ENCODE data around the gene ZBED6.
"Not testable (repeated sequence)": the region's sequence is repeated elsewhere in the genome, so short reads cannot be mapped to it uniquely, and the experiment has no call there.

The ZBED6 gene, protein sequence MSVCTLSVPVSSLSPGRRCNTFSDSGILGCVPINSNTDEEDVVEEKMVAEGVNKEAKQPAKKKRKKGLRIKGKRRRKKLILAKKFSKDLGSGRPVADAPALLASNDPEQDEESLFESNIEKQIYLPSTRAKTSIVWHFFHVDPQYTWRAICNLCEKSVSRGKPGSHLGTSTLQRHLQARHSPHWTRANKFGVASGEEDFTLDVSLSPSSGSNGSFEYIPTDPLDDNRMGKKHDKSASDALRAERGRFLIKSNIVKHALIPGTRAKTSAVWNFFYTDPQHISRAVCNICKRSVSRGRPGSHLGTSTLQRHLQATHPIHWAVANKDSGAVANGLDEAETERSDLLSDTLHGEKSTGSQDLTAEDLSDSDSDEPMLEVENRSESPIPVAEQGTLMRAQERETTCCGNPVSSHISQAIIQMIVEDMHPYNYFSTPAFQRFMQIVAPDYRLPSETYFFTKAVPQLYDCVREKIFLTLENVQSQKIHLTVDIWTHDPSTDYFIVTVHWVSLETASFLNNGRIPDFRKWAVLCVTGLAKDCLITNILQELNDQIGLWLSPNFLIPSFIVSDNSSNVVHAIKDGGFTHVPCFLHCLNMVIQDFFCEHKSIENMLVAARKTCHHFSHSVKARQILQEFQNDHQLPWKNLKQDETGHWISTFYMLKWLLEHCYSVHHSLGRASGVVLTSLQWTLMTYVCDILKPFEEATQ (N-terminal part only)

DNA sequence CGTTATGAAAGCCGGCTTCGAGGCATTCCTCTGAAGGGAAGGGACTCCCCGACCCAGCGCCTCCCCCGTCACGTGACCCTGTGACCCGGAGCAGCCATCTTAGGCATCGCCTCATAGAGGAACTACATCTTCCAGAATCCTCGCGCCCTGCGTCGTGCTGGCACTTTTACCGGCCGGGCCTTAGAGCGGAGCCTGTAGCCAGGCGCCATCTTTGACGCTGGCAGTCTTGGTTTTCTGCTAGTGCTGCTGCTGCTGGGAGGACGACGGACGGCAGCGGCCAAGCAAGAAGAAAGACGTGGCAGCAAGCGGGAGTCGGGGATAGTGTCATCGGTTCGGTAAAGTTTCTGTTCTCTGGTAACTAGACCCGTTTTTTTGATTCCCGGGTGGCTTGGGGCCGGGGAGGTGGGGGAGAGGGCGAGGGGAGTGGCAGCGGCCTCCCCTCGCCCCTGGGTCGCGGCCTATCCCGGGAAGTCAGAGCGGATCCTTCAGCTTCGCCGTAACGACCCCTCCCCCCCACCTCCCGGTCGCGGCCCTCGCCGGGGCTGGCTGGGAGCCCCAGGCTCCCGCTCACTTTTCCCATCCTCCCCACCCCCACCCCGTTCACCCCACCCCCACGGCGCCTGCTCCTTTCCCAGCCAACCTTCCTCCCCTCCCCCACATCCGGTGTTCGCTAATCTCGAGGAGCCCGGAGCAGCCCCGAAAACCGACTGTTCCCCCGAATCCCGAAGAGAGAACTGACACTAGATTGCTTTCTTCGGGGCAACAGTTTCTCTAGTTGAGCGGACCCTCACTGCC is at the start of gene ZBED6, which contains the start of gene ZC3H11A:
Gene ZBED6 (plus strand): TSS at position 183 of the 795 bp plus-strand sequence. CDS start 1,900 bp downstream, outside the sequence.
Gene ZC3H11A (plus strand): TSS at position 183 of the 795 bp plus-strand sequence. CDS start 21,448 bp downstream, outside the sequence.
- DNase-seq (ENCODE audit: low spot score), result peak; percentile 98

DNA sequence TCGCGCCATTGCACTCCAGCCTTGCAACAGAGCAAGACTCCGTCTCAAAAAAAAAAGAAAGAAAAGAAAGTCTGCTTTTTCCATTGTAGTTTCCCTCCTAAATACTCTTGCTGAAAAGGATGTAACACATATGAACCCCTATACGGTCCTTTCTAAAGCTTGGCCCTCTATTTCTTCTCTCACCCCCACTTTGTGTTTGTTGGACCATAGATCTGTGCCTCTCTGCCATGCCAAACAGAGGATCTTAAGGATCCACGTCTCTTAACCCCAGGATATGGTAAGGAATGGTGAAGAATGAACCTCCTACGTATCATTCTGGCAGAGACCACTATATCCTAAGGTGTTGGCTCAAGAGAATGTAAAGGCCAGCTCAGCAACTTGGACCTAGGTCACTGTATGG is 49.1 kb upstream of the ZBED6 start:
- no peak for DNase-seq (ENCODE audit: low spot score)

DNA sequence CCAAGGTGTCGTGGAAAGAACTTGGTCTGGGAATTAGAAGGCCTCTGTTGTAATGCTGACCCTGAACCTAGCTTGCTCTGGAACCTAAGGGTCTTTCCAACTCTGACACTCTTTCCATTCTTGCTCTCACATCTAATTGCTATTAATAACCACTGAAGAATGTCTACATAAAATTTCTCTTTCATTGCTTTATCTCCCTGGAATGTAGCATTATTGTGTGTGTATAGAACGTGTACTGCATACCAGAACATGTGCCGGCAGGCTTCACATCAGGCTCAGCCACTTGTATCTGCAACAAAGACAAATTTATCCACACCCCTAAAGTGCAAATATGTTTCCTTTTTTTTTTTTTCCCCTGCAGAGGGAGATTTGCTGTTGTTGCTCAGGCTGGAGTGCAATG is 44.4 kb upstream of the ZBED6 start:
- DNase-seq (ENCODE audit: low spot score), result peak; percentile 46

DNA sequence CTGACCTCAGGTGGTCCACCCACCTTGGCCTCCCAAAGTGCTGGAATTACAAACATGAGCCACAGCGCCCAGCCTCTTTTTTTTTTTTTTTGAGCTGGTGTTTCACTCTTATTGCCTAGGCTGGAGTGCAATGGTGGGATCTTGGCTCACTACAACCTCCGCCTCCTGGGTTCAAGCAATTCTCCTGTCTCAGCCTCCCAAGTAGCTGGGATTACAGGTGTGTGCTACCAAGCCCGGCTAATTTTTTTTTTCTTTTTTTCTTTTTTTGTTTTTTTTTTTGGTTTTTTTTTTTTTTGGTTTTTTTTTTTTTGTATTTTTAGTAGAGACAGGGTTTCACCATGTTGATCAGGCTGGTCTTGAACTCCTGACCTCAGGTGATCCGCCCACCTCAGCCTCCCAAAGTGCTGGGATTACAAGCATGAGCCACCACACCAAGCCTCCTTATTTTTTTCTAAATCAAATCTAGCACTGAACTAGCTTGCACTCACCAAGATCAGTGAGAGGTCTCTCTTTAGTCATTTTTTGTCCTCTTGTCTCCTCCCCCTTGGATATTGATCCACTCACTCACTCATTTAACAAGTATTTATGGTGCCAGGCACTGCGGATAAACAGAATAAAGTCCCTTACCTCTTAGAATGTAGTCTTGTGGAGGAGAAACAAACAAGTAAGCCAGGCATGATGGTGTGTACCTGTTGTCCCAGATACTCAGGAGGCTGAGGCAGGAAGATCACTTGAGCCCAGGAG is 43.6 kb upstream of the ZBED6 start:
- DNase-seq (ENCODE audit: low spot score), result not testable (repeated sequence)

DNA sequence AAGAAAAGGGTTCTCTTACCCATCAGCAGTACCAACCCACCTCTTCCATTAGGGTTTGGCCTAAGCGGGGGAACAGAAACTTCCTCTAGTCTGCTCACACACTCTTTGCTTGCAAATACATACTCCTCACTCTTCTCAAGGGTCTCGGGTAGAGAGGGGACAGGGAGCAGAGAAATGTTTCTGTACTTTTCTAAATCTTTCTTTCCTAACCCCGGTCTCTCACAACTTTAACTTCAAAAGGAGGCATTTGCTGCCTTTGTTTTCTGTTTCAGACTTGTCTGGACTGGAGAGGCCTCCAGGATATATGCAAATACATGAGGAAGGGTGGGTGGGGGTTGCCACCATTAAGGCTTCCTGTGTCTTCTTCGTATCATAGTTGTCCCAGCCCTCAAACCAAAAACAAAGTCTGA is 41.0 kb upstream of the ZBED6 start:
- no peak for DNase-seq (ENCODE audit: low spot score)

DNA sequence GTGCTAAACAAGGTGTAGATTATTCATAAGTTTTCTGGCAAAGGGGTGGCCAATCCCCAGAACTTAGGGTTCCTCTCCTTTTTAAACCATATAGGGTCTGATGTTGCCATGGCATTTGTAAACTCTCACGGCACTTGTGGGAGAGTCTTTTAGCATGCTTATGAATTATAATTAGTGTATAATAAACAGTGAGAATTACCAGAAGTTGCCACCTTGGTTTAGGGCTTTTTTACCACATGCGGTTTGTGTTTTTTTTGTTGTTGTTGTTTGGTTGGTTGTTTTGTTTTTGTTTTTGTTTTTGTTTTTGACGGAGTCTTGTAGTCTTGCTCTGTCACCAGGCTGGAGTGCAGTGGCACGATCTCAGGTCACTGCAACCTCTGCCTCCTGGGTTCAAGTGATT is 39.4 kb upstream of the ZBED6 start:
- DNase-seq (ENCODE audit: low spot score), result no peak

DNA sequence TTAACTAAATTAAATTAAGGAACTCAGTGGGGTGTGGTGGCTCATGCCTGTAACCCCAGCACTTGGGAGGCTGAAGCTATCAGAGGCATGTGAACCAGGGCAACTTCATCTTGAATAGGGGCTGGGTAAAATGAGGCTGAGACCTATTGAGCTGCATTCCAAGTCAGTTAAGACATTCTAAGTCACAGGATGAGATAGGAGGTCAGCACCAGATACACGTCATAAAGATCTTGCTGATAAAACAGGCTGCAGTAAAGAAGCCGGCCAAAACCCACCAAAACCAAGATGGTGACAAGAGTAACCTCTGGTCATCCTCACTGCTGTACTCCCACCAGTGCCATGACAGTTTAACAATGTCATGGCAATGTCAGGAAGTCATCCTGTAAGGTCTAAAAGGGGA is 36.7 kb upstream of the ZBED6 start:
- DNase-seq (ENCODE audit: low spot score), result not testable (repeated sequence)

DNA sequence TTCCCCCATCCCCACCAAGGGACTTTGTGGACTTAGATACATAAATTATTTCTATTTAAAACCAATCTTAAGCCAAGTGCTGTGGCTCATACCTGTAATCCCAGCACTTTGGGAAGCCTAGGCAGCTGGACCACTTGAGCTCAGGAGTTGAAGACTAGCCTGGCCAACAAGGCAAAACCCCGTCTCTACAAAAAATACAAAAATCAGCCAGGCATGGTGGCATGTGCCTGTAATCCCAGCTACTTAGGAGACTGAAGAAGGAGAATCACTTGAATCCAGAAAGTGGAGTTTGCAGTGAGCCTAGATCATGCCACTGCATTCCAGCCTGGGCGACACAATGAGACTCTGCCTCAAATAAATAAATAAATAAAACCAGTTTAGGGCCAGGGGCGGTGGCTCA is 34.9 kb upstream of the ZBED6 start:
- no peak for DNase-seq (ENCODE audit: low spot score)

DNA sequence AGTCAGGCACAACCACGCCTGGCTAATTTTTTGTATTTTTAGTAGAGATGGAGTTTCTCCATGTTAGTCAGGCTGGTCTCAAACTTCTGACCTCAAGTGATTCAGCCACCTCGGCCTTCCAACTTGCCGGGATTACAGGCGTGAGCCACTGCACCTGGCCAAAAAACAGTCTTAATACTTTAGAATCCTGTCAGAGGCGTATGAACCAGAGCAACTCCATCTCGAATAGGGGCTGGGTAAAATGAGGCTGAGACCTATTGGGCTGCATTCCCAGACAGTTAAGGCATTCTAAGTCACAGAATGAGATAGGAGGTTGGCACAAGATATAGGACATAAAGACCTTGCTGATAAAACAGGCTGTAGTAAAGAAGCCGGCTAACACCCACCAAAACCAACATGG is 33.5 kb upstream of the ZBED6 start:
- not testable (repeated sequence) for DNase-seq (ENCODE audit: low spot score)

DNA sequence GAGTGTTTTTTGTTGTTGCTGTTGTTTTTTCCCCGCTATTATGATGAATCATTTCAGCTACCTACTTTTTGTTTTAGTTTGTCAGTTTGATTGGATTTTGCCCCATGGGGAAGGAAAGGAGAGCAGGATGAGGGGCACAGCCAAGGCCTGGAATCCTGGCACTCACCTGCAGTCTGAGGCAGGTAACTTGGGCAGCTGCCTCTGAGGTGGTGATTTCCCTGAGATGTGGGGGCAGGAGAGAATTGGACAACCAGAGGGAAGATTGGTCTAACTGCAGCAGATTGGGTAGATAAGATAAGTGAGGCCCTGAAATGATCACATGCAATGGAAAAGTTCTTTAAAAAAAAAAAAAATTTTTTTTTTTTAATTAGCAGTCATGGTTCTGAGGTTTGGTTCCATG is 31.9 kb upstream of the ZBED6 start:
- DNase-seq (ENCODE audit: low spot score), result no peak

DNA sequence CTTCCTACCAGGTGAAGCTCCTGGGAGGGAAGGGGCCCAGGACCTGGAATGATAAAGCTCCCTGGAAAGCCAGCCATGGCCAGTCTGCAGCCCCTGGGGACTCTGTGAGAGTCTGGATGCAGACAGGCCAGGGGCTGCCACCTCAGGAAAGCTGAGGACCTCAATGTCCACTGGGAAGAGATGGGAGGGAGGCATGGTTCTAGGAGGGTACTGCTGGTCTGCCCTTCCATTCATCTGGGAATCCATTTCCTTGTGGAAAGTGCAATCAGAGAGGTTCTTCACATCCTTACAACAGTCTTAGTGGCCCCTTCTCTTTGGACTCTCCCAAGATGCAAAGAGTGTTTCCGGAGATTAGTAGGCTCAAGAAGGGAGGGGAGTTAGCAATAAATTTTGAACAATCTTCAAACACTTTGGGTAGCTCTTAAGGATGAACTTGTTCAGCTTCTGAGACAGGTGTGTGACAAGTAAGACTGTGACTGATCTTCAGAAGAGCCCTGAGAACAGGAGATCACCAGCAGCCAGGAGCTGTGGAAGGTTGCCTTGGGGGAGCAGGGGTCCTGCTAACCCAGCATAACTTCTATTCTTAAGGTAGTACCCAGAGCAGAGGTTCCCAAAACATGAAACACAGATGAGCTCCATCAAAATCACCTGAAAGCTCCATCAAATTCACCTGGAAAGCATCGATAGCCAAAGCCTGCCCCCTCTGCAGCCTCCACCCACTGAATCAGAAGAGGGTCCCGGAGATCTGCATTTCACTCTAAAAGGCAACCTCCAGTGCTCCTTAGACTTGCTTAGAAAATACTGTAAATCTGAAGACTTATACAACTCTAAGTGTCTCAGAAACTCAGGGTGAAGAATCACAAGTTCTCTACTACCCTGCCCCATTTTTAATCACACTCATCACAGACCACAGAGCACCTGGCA is 31.1 kb upstream of the ZBED6 start:
- DNase-seq (ENCODE audit: low spot score), result no peak

DNA sequence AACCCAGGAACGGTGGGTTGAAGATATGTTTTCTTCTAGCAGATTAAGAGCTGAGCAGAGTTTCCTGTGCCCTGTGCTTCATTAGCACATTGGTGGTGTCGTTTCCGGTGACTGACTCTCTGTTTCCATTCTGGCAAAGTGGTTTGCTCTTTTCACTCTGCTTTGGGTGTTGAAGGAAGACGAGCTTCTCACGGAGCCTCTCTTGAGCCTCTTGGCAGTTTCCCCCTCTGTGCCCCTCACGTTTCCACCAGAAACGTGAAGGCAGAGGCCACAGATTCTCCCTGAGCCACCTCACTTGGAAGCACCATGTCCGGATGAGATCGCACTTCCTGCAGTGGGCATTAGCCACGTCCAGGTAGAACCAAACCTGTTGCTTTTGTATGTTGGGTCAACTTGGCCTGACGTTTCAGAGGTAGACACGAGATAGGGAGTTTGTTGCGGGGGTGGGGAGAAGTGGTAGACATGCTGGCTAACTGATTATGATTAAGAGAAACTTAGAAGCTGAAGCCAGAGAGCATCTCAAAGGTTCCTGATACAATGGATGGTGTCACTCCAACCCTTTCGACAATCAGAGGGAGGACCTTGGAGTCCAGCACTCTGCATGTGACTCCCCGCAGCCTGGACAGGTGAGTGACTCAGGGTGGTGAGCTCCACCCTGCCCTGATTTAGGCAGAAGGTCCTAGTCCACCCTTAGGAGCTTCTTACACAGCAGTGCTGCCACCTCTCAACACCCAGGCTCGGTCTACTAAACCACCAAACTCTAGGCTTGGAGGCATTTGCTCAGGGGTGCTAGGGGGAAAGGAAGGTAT is 30.2 kb upstream of the ZBED6 start, which contains the start of gene LAX1:
Gene LAX1 (plus strand): TSS at position 155 of the 809 bp plus-strand sequence. CDS start 383 bp downstream, at position 538.
- no peak for DNase-seq (ENCODE audit: low spot score)

DNA sequence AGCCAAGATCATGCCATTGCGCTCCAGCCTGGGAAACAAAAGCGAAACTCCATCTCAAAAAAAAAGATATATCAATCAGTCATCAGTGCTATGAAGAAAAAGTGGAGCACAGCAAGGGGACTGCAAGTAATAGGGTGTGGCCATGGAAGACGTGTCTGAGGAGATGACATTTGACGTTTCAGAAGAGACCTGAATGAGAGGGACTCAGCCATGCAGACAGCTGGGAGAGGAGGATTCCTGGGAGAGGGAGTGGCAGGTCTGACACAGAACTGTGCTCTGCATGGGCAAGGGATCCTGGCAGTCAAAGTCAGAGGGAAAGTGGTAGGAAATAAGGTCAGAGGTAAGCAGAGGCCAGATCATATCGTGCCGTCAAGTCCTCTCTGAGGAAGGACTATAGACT is 27.2 kb upstream of the ZBED6 start:
- DNase-seq (ENCODE audit: low spot score), result no peak

DNA sequence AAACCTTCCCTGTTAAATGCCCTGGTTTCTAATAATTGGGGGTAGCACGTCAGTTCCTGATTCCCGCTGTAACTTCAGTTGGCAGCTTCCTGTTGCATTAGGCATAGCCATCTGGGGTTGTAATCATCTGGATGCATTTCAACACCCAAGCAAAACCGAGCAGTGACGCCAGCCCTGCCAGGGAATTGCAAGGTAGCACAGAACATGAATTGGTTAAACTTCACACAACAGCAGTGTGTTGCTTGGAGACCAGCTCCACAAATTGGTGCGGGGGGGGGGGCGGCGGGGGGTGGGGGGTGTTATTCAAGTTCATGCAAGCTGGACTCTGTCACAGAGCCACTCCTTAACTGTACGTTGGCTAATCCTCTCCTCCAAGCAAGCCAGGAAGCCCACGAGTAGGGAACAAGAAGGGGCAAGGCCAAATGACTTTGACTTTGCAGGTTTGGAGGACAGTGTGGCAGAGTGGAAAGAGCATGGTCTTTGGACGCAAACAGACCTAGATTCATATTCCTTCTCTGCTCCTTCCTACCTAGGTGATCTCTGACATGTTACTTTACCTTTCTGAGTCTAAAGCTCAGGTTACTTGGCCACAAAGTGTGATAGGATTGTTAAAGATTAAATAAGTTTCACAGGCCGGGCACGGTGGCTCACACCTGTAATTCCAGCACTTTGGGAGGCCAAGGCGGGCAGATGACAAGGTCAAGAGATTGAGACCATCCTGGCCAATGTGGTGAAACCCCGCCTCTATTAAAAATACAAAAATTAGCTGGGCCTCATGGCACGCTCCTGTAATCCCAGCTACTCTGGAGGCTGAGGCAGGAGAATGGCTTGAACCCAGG is 25.7 kb upstream of the ZBED6 start:
- DNase-seq (ENCODE audit: low spot score), result peak; percentile 87

DNA sequence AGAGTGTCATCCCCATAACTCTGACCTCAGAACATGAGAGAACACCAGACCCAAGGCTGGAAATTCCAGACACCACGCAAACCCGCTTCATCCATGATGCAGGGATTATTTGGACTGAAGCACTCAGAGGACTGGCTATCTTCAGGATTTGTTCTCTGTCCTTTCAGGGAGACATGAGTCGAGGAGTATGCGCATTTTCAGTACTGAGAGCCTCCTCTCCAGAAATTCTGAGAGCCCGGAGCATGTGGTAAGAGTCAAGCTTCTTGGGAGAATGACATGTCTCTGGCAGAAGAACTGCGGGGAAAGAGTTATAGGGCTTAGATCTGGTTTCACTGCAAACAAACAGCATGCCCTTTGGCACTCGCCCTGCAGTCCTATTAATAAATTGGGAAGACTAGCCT is 23.5 kb upstream of the ZBED6 start:
- peak; percentile 20 for DNase-seq (ENCODE audit: low spot score)

DNA sequence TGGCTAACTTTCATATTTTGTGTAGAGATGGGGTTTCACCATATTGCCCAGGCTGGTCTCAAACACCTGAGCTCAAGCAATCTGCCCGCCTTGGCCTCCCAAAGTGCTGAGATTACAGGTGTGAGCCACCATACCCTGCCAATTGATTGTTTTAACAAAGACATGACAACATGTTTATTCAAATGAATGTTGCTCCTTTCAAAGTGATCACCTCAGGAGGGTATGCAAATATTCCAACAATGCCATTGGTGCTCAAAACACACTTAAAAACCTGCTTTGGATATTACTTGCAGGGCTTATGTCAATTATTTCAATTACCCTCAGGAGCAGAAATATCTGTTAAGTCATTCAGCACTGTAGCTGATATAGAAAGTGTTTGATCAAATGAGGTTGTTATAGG is 22.6 kb upstream of the ZBED6 start:
- DNase-seq (ENCODE audit: low spot score), result no peak

DNA sequence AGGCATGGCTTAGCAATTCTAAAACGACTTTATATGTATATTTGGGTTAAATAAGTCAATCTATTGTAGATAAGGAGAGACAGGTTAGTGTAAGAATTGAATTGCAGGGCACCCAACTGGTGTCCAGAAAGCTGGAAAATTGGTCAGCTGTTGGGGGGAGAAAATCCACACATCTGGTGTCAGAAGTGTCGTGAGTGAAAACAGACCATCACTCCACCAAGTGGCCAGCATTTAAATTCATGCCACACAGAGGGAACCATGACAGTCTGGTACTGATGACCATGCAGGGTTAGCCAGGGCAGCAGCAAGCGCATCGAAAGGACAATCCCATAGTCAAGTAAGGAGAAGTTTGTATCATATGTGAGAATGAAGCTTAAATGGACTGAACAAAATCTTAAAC is 18.8 kb upstream of the ZBED6 start:
- no peak for DNase-seq (ENCODE audit: low spot score)

DNA sequence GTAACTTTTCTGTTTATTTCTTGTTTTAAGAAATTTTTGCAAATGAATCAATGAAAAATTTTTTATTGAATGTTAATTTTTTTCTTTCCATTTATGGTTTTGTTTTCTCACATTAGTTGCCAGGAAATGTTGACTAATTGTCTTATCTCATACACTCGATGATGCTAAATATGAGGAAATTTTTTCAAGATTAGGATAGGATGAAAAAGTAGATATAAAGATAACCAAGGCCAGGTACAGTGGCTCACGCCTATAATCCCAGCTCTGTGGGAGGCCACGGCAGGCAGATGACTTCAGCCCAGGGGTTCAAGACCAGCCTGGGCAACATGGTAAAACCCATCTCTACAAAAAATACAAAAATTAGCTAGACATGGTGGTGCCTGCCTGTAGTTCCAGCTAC is 17.8 kb upstream of the ZBED6 start:
- DNase-seq (ENCODE audit: low spot score), result no peak

DNA sequence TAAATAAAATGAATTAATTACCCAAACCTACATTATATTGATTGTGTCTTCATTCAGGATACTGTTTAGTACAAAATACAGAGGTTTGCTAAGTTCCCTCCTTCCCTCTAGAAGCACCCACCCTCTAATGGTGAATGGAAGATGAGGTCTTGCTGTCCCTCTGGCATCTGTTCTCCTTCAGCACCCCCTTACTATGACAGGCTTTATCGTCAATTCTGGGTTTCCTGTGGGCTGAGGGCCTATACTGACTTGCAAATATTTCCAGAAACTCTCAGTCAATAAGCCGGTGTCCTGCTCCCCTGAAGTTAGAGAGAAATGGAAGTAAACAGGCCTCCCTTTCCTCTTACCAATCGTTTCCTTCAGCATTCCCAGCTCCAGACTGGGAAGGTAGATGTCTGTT is 17.3 kb upstream of the ZBED6 start:
- DNase-seq (ENCODE audit: low spot score), result no peak
